GM04503 (cell line): Measurements from ENCODE around the gene REV3L.
"Not testable (repeated sequence)": the region's sequence is repeated elsewhere in the genome, so short reads cannot be mapped to it uniquely, and the experiment has no call there.

ENCODE experiments used
- DNase-seq: peaks from one replicate; pipeline ENCODE4 v3.0.0-alpha.2; 2012; ENCODE audit warnings: low read depth

REV3L gene

DNA sequence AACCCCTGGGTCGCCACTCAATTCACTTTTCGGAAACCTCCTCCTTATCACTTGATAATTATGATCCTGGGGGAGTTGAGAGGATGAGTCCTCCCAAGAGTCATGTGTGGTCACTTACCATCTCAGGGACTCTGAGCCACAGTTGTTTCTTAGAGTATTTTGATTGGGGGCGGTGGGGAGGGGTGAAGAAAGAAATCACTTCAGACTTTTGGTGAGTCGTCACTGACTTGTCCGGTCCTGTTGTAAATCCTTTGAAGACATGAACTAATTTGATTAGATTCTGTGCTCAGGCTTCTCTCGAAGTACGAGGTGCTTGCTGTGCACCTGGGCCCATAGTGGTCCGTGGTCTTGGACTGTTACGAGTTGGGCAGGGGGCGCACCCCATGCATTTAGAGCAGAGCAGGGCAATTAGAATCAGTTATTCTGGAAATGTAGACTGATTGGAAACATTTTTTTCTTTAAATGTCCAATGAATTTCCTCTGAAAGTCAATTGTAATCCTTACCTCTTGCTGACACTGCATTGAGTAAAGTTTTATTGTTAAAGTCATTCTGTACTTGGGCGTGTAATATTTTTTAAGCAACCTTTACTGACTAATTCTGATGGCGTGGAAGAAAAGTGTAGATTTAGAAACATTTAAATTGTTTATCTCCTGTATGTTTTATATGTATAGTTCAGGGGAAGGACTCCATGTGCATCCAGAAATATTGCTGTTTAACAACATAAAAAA is 222.3 kb downstream of the REV3L start:
- DNase-seq: no peak

DNA sequence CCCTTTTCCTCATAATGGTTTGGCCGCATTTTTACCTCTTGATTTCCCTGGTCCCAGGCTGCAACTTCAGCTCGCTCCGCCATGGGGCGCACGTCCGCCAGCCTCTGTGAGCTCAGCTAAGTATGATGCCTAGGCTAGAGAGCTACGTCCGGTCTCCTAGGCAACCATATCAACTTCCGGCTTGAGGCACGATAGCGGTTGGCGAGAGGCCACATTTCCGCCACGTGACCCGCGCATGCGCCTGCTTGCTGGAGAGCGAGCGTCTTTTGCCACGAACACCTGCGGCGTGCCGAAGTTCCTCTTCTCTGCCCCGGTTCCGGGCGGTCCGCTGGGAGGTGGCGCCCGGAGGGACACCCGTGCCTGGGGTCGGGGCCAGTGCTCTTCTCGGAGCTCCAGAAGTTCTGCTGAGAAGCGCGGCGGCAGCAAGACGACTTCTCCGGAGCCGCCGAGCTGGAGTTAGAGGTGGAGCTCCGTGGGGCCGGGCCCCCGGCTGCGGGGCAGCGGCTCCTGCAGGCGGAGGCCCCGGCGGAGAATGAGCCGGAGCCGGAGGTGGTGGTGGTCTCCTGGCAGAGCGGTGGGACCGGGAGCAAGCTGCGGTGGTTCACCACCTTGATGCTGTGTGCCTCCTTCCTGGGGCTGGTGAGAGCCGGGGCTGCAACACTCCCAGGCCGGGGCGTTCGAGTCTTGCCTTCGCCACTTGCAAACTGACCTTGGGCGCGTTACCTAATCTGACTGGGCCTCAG is 223.8 kb downstream of the REV3L start:
- DNase-seq: peak; percentile 90

DNA sequence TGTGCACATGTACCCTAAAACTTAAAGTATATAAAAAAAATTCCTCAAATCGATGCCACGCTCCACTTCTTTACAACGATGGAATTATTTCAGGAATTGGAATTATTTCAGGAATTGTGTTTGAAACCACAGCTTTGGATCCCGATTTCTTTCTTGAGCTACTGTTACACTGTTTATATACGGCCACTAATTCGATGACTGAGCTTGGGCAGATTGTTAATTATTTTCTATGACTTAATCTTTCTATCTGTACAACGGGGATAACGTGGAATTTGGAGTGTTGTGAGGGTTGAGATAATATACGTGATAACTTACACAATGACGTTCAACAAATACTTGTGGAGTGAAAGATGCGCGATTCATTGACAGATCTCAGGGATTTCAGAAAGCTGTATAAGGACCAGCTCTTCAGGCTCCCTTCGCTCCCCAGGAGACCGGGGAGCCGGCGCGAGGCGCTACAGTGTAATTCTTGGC is 224.4 kb downstream of the REV3L start:
- DNase-seq: peak; percentile 32

DNA sequence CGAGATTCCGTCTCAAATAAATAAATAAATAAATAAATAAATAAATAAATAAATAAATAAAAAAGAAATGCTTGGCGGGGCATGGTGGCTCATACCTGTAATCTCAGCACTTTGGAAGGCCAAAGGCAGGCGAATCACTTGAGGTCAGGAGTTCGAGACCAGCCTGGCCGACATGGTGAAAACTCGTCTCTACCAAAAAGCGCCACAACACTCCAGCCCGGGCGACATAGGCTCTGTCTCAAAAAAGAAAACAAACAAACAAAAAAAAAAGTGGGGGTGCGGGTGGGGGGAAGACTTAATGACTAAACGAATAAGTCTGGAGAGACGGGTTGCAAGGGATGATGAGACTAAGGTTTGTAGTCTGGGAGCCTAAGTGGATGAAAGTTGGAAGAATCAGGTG is 225.0 kb downstream of the REV3L start:
- no peak for DNase-seq

DNA sequence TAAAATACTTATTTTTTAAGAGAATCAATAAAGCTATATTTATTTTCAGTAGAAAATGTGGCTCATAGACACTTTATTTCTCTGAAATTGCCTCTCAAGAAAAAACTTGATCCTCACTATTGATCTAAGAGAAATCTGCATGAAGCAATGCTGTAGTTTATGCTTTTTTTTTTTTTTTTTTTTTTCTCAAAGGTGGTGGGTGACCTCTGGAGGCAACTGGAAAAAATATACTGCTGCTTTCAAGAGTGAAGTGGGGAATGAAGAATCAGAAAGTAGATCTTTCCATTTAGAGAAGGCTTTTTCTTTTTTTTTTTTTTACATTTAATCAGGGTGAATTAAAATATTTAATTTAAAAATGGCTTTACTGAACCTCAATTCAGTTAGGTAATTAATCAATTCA is 226.4 kb downstream of the REV3L start:
- no peak for DNase-seq

DNA sequence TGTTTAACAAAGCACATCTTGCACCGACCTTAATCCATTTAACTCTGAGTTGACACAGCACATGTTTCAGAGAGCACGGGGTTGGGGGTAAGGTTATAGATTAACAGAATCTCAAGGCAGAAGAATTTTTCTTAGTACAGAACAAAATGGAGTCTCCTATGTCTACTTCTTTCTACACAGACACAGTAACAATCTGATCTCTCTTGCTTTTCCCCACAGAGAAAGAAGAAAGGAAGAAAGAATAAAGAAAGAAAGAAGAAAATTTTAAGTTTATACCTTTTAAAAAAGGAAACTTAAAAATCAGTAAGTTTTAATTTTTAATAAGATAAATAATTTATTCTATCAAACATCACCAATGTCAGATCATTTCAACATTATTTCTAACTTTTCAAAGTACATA is 227.2 kb downstream of the REV3L start:
- DNase-seq: not testable (repeated sequence)

DNA sequence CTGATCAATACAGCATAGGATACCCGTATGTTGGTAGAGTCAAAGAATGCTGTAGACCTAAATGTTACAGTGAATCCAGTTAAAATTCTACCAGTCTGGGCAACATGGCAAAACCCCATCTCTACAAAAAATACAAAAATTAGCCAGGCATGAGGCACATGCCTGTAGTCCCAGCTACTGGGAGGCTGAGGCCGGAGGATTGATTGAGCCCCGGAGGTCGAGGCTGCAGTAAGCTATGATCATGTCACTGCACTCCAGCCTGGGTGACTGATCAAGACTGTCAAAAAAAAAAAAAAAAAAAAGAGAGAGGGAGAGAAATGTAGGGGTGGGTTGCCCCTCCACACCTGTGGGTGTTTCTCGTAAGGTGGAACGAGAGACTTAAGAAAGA is 228.2 kb downstream of the REV3L start:
- no peak for DNase-seq

DNA sequence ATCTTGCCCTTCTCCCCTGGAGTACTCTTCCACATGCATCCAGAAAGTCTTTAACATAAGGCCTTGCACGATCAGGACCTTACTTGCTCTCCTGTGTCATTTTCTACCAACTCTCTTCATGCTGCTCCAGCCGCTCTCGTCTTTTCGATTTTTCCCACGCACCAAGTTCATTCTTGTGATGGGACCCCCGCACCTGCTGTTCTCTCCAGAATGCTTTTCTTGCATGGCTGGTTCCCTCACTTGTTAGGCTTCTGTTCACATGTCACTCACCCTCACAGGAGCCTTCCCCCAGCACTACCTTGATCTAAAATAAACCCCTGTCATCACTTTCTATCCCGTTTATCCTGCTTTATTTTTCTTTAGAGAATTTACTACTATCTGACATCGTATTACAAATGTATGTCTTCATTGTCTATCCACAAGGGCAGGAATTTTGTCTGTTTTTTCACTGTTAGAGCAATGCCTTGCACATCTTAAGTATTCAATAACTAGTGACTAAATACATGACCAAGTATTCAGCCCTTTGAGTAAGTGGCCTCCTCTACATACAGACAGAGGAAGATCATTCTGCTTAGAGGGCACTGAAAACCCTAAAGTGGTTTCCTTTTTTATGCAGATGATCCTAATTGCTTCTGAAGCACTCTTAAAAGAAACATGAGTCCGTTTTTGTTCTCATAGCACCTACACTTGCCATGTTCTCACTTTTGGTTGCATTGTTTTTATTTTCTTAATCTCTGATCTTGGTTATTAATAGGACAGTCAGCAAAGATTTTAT is 228.8 kb downstream of the REV3L start:
- no peak for DNase-seq

DNA sequence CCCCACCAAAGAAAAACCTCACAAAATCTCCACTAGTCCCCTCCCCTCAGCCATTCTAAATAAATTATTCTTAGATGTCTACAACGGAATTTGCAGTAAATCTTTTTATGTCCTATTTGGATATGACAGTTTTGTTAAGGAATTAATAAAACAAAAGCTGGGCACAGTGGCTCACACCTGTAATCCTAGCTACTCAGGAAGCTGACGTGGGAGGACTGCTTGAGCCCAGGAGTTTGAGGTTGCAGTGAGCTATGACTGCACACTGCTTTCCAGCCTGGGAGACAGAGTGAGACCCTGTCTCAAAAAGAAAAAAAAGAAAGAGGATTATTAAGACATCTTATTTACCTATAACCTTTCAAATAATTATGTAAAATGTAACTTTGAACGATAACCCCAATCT is 230.3 kb downstream of the REV3L start:
- DNase-seq: no peak

DNA sequence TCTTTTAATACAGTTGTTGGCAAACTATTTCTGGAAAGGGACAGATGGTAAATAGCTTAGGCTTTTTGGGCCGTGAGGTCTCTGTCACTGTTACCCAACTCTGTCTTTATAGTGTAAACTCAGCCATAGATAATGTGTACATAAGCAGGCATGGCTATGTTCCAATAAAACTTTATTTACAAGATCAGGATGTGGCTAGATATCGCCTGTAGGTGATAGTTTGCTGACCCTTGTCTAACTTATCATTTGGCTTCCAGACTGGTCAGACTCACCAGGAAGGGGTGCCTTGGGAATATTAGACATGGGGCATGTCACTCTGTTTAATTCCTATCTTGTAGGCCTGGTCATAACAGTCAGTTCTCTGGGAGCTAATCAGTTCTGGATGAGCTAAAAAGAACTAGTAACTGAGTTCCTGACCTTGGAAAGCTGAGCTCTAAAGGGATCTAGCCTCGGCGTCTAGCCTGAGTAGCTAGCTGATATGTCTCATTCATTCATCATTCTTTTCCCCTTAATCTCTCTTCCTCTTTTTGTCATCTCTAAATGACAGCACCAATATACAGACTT is 232.1 kb downstream of the REV3L start:
- no peak for DNase-seq
